SKM-1 treated with dmso at 0.1 percent for 144 hours (cell line): ENCODE data around the gene MAPK8.

ENCODE experiments used
- DNase-seq: peaks from one replicate; lab custom pipeline; 2025; ENCODE audit not compliant: unreplicated experiment; lab: John Stamatoyannopoulos, UW

The MAPK8 gene

DNA sequence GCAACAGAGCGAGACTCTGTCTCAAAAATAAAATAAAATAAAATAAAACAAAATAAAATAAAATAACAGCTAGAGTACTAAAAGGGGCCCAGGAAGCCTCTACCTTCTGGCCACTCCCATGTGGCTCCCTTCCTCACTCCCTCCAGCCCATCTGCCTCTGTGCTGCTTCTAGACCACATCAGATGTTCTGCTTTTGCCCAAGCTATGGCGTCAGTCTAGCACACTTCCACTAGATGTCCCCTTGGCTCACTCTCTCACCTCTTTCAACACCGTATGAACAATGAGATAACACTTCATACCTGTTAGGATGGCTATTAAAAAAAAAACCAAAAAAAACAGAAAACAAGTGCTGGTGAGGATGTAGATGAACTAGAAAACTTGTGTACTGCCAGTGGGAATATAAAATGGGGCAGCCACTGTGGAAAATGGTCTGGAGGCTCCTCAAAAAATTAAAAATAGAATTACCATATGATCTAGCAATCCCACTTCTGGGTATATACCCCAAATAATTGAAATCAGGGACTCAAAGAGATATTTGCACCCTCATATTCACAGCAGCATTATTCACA, 166.1 kb downstream of the MAPK8 start:
- peak; percentile 43 for DNase-seq

GRCh38 chr10:48473704-48474103, 167.2 kb downstream of the MAPK8 start:
- no peak for DNase-seq

GRCh38 chr10:48474765-48475365, 168.4 kb downstream of the MAPK8 start:
- DNase-seq: peak; percentile 53

GRCh38 chr10:48475943-48476278, 169.4 kb downstream of the MAPK8 start:
- no peak for DNase-seq

GRCh38 chr10:48476279-48476982, 170.0 kb downstream of the MAPK8 start:
- DNase-seq: no peak

- DNase-seq: no peak
These were observed 170.7 kb downstream of the MAPK8 start for GRCh38 chr10:48477141-48477540.

- no peak for DNase-seq
These were observed 171.1 kb downstream of the MAPK8 start for GRCh38 chr10:48477616-48478015.

DNA sequence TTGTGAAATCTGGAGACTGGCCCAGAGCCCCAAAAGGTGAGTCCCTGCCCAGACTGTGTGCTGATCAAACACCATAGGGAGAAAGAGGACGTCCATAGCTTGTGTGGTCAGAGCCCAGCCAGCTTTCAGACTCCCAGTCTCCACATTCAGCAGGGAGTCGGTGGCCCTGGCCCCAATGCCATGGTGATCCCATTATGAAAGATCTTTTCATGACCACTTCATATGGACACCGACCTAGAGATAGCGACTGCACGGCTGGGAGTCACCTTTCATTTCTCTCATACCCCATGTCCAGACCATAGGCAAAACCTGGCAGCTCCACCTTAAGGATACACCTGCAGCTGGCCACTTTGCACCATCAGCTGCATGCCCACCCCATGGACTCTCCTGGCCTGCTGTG, 172.0 kb downstream of the MAPK8 start:
- no peak for DNase-seq

DNA sequence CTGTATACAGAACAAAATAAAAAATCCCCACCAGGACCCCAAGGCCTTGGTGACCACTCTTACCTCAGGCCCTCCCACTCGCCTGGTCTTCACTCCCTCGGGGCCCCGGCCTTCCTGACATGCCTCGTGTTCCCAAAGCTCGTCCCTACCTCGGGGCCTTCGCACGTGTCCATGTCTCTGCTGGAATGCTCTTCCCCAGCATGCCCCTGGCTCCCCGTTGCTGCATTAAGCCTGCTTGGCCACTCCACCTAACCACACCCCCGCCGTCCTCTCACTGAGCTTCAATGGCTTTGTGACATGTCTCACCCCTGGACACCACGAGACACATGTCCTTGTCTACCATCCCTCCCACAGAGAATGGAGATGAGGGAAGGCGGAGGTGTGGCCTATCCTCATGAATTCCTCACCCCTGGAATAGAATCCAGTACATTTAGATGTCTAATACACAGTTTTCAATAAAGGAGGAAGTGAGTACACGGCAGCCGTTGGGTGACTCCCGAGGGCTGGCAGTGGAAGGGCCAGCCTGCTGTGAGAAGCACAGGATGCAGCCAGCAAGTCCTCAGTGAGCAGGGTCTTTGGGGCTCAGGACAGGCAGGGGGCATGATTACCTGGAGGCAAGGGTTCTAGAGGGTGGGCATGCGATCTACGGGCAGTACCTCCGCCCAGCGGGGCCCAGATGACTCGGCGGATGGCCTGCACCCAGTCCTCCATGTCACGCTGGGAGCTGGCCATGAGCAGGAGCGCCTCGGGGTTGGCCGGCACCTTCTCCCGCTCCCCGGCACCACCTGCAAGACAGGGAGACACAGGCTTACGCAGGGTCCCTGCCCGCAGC, 172.7 kb downstream of the MAPK8 start:
- DNase-seq: no peak

DNA sequence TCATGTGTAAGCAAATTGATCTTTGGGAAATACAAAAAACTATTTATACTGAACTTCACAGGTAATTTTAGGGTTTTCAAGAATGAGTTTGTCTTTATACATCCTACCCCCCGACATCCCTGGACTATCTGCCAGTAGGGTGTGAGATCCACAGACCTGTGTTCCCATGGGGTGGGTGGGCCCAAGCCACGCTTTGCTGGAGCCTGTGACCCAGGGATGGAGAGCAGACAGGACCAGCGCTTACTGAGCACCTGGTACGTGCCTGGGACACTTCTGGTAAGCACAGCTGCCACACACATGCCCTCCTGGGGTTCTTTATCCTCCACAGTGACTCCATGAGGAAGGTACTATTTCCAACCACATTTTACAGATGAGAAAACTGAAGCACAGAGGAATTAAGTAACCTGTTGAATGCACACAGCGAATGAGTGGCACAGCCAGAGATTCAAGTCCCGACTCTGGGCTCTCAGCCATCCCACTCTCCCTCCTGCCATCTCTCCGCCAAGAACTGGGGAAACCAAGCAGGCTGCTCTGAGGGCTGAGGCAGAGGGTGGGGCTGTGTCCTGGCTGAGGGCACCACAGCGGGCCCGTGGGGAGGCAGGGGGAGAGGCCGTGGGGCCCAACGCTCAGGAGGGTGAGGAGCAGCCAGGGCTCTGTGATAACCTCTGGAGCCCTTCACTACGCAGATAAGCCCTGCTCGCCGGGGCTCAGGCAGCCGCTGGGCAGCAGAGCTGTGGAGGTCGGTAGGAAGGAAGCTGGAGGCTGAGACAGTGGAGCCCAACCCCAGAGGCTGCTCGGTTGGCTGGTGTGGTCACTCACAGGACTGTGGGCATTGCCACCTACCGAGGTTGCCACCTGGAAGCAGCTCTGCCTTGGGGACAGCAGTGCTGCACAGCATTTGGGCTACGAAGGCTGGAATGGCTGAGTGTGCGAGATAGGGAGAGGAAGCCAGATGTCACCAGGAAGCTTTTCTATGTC, 174.2 kb downstream of the MAPK8 start:
- no peak for DNase-seq

DNA sequence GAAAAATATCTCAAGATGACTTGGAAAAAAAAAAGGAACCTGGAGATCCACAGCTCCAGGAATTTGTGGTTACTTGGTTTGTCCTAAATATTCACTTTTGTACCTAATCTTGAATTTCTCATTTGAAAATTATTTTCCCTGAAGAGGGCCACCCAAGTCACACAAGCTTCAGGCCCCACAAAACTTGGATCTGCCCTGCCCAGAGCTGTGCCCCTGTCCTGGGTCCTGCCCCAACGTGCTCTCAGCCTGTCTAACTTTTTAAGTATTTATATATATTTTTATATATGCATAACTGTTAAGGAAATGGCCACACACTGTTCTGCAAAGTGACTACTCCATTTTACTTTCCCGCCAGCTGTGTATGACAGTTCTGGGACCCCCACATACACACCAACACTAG, 174.9 kb downstream of the MAPK8 start:
- DNase-seq: no peak

DNA sequence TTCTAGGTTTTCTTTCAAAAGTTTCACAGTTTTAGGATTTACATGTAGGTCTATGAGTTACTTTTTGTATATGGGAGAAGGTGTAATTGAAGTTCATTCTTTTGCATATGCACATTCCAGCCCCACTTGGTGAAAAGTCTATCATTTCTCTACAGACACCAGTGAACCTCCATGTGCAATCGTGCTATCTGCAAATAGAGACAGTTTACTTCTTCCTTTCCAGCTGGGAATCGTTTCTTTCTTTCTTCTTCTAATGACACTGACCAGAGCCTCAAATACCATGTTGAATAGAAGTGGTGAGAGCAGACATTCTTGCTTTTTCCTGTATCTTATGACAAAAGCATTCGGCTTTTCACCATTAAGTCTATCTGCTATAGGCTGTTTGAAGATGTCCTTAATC, 175.7 kb downstream of the MAPK8 start:
- no peak for DNase-seq

- DNase-seq: no peak
These were observed 178.4 kb downstream of the MAPK8 start for GRCh38 chr10:48484911-48485310.

- no peak for DNase-seq
These were observed 179.2 kb downstream of the MAPK8 start for GRCh38 chr10:48485711-48486110.

- no peak for DNase-seq
These were observed 180.8 kb downstream of the MAPK8 start for GRCh38 chr10:48487244-48487643.
